Psoas muscle (tissue), 8 donors: ENCODE results near the gene GRIN2A. TPM values are rescaled to one million over a fixed set of nuclear protein-coding genes. Genes with fewer than 3 reads are reported as not detected.

Source experiments
- ATAC-seq, 4 donors: fragments of 200-7000 bp; cut with Tn5 transposase; one replicate each; pipeline ENCODE4 v1.9.1; 2020; ENCODE audit warnings: moderate library complexity in 3 of 4, mild to moderate bottlenecking in 2 of 4
- DNase-seq, 2 donors: peaks; one replicate each; pipeline ENCODE4 v3.0.0-alpha.2; 2020
- H3K27ac ChIP-seq: fragments of 200-600 bp; one replicate; pipeline ENCODE4 v1.8.0; 2022
- H3K27me3 ChIP-seq, 3 donors: fragments of 200-600 bp in 1 of 3; one replicate each; pipeline versions ENCODE4 v1.6.1 to v1.8.0; 2013 to 2022; ENCODE audit warnings: low read length in 2 of 3, mild to moderate bottlenecking in 2 of 3, moderate library complexity in 1 of 3; ENCODE audit not compliant: insufficient read depth in 3 of 3
- H3K36me3 ChIP-seq, 2 donors: fragments of 200-600 bp in 1 of 2; one replicate each; pipeline versions ENCODE4 v1.6.1 to v1.8.0; 2013 to 2022; ENCODE audit warnings: low read depth in 1 of 2, mild to moderate bottlenecking in 1 of 2, moderate library complexity in 1 of 2; ENCODE audit not compliant: insufficient read depth in 1 of 2
- H3K4me1 ChIP-seq: fragments of 200-600 bp; one replicate; pipeline ENCODE4 v1.8.0; 2022
- H3K4me3 ChIP-seq: fragments of 200-600 bp; one replicate; pipeline ENCODE4 v1.8.0; 2022; ENCODE audit warnings: mild to moderate bottlenecking
- H3K9me3 ChIP-seq: fragments of 200-600 bp; one replicate; pipeline ENCODE4 v1.8.0; 2022
- WGBS, 3 donors: extraction: QIAGEN DNeasy Blood & Tissue Kit; methylation state at CpG; one replicate each; pipeline versions ENCODE4 v1.1.6 to v1.1.7; 2013; 5-methylcytosine and 5-hydroxymethylcytosine counted together
- intact Hi-C, 2 donors: fragments of 100-400 bp; cut with DNase I; formaldehyde crosslinking; loops; one replicate each; pipeline versions ENCODE4 v1.11.0 to v1.14.2; 2022
- polyA plus RNA-seq, 3 donors: library from polyadenylated mRNA; stranded (reverse); fragments of 200-250 nt; gene quantifications; one replicate each; pipeline ENCODE4 v1.2.3, GENCODE V29; 2013
- total RNA-seq, 4 donors: library from RNA; stranded (reverse); fragmentation: NEBNext Ultra II Directional in 2 of 4; extraction: Animal tissue kit (Norgen Biotek cat#: 25700) in 2 of 4; gene quantifications; one replicate each; pipeline versions ENCODE4 v1.2.1 to v1.2.4, GENCODE V29; 2021 to 2023
- TF ChIP-seq, protein P1 (sequence below): fragments of 200-600 bp; IDR thresholded peaks from one replicate; pipeline ENCODE4 v1.8.0; 2022; ENCODE audit warnings: antibody characterized with exemption
- donor health status: healthy with polysubstance abuse.
- donor health status: DM: no; HTN: no; CAD: no; lungs with moderate emphysema.
- donor health status: Bipolar disorder and iron deficiency.
- donor health status: healthy.
- donor health status: DM: yes; HTN: yes; CAD: no.
- donor health status: DM: no; HTN: no; CAD: no.
- donor health status: DM: no; HTN: no; CAD: no.
- donor health status: DM: yes; HTN: yes; CAD: no.

The GRIN2A gene
- total and polyA plus RNA-seq, 7 donors: 0.01 to 0.62 (median 0.17) TPM; not detected in 2

GRCh38 chr16:10033556-10033955, 148.7 kb downstream of the GRIN2A start:
- intact Hi-C loops: loop anchor here in 1 of 2 donors (10.0 kb wide), 1 partner anchor 59 kb away; no protein-coding TSS in a partner anchor

DNA sequence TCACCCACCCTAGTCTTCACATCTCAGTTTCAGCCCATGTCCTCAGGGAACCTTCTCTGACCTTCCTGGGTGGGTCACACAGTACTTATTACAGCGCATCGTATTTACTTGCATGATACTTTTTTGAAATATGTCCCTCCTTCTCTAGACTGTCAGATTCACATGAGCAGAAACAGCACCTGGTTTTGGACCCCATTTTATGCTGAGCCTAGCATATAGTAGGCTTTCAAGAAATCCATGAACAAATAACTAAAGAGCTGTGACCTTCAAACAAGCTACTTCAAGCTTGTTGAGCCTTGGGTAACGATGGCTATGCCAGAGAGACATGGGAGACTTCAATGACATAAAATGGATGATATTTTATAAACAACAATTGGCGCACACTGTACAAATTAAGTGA, 150.3 kb downstream of the GRIN2A start:
- H3K27me3 ChIP-seq: peaks cover 0 to 2% (median 0%) of the 10 kb centered on the region in 3 donors
- intact Hi-C loops: loop anchor here in 1 of 2 donors (10.0 kb wide), 1 partner anchor 57 kb away; no protein-coding TSS in a partner anchor
- no peaks in the 10 kb centered on the region for H3K4me1 ChIP-seq
- no peak overlapping the region for H3K27ac ChIP-seq
- TF ChIP-seq, protein P1, sequence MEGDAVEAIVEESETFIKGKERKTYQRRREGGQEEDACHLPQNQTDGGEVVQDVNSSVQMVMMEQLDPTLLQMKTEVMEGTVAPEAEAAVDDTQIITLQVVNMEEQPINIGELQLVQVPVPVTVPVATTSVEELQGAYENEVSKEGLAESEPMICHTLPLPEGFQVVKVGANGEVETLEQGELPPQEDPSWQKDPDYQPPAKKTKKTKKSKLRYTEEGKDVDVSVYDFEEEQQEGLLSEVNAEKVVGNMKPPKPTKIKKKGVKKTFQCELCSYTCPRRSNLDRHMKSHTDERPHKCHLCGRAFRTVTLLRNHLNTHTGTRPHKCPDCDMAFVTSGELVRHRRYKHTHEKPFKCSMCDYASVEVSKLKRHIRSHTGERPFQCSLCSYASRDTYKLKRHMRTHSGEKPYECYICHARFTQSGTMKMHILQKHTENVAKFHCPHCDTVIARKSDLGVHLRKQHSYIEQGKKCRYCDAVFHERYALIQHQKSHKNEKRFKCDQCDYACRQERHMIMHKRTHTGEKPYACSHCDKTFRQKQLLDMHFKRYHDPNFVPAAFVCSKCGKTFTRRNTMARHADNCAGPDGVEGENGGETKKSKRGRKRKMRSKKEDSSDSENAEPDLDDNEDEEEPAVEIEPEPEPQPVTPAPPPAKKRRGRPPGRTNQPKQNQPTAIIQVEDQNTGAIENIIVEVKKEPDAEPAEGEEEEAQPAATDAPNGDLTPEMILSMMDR: no peak
- ATAC-seq (no peak), DNase-seq (no peak)
- WGBS, 3 donors: 87 to 92% (median 90%) methylated on average over 4 of the region's 4 CpGs
- H3K9me3 ChIP-seq: no peaks in the 10 kb centered on the region
- no peaks in the 10 kb centered on the region for H3K36me3 ChIP-seq
- no peak overlapping the region for H3K4me3 ChIP-seq

More at GRCh38 chr16:10033556-10033955, 148.7 kb downstream of the GRIN2A start:
- TF ChIP-seq, protein P1: no peak
- no peak overlapping the region for H3K4me3 ChIP-seq
- H3K4me1 ChIP-seq: no peaks in the 10 kb centered on the region
- no peak for ATAC-seq
- H3K36me3 ChIP-seq: no peaks in the 10 kb centered on the region
- peaks cover 0 to 4% (median 0%) of the 10 kb centered on the region in 3 donors for H3K27me3 ChIP-seq
- H3K27ac ChIP-seq: no peak overlapping the region
- H3K9me3 ChIP-seq: no peaks in the 10 kb centered on the region
- WGBS, 3 donors: 46 to 51% (median 50%) methylated on average over 5 of the region's 5 CpGs
- no peak for DNase-seq

GRCh38 chr16:10031473-10031872, 150.8 kb downstream of the GRIN2A start:
- no peaks in the 10 kb centered on the region for H3K27me3 ChIP-seq
- TF ChIP-seq, protein P1: no peak
- no peaks in the 10 kb centered on the region for H3K4me1 ChIP-seq
- WGBS, 3 donors: 54 to 74% (median 56%) methylated on average over 7 of the region's 7 CpGs
- no peaks in the 10 kb centered on the region for H3K9me3 ChIP-seq
- ATAC-seq (no peak), DNase-seq (no peak)
- H3K27ac ChIP-seq: no peak overlapping the region
- intact Hi-C loops: loop anchor here in 1 of 2 donors (10.0 kb wide), 1 partner anchor 57 kb away; no protein-coding TSS in a partner anchor
- H3K4me3 ChIP-seq: no peak overlapping the region
- H3K36me3 ChIP-seq: no peaks in the 10 kb centered on the region

- Histone ChIP-seq H3K4me1 (no peaks in the 10 kb centered on the region), H3K27ac (no peak overlapping the region), H3K4me3 (no peak overlapping the region), H3K9me3 (no peaks in the 10 kb centered on the region), H3K36me3 (no peaks in the 10 kb centered on the region), H3K27me3 (no peaks in the 10 kb centered on the region)
- intact Hi-C loops: no loop called here
- TF ChIP-seq, protein P1: no peak
- DNase-seq (no peak), ATAC-seq (no peak)
Observed at GRCh38 chr16:10028644-10029043, 153.6 kb downstream of the GRIN2A start.

DNA sequence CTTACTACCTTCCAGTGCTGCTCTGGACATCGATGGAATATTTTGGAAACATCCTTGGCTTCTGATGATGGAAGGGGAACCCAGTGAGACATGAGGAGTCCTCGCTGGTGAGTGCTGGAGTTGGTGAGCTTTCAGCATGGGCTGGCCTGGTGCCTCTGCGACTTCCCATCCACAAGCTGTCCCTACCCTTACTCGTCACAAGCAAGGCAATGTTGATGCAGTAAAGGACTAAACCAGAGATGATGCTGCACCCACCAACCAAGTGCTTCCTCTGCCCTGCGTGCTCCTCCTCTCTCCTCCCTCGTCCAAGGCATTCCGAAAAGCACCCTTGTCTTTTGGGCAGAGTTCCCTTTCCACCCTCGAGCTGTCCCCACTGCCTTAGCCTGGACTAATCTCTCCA, 154.7 kb downstream of the GRIN2A start:
- DNase-seq: no peak
- no peaks in the 10 kb centered on the region for H3K36me3 ChIP-seq
- no peak for ATAC-seq
- 49 to 62% (median 59%) methylated on average over 8 of the region's 8 CpGs for WGBS, 3 donors
- no peaks in the 10 kb centered on the region for H3K27me3 ChIP-seq
- H3K4me3 ChIP-seq: no peak overlapping the region
- TF ChIP-seq, protein P1: no peak
- intact Hi-C loops: no loop called here
- H3K27ac ChIP-seq: no peak overlapping the region
- no peaks in the 10 kb centered on the region for H3K9me3 ChIP-seq
- no peaks in the 10 kb centered on the region for H3K4me1 ChIP-seq
